Astrocyte (in vitro differentiated cells and primary cell): ENCODE measurements around the gene EID3. TPM values are rescaled to one million over a fixed set of nuclear protein-coding genes. Genes with fewer than 3 reads are reported as not detected.
"Not testable (repeated sequence)": the region's sequence is repeated elsewhere in the genome, so short reads cannot be mapped to it uniquely, and the experiment has no call there.

Experiments used
- DNase-seq: peaks from one replicate; pipeline ENCODE4 v3.0.0-alpha.2; 2010; ENCODE audit warnings: low read depth
- FAIRE-seq: peaks from 2 replicates; lab custom pipeline; 2011; peaks lifted over from hg19 to GRCh38; lab: Jason Lieb, UNC
- H2AFZ ChIP-seq: 2 replicates; pipeline ENCODE4 v1.6.0; 2012; ENCODE audit warnings: low read depth, low read length, inconsistent platforms
- H3K27ac ChIP-seq: 2 replicates; pipeline ENCODE4 v1.5.1; 2011; ENCODE audit warnings: low read depth, low read length, inconsistent platforms
- H3K27me3 ChIP-seq: 2 replicates; pipeline ENCODE4 v1.6.0; 2011; ENCODE audit warnings: low read length, inconsistent platforms; ENCODE audit not compliant: insufficient read depth
- H3K36me3 ChIP-seq: 2 replicates; pipeline ENCODE4 v1.5.1; 2011; ENCODE audit warnings: low read length, inconsistent platforms; ENCODE audit not compliant: insufficient read depth
- H3K4me1 ChIP-seq: 2 replicates; pipeline ENCODE4 v1.5.1; 2011; ENCODE audit warnings: low read length, inconsistent platforms; ENCODE audit not compliant: insufficient read depth
- H3K4me2 ChIP-seq: 2 replicates; pipeline ENCODE4 v1.6.0; 2012; ENCODE audit warnings: low read length, inconsistent platforms
- H3K4me3 ChIP-seq: 2 replicates; pipeline ENCODE4 v1.5.1; 2011; ENCODE audit warnings: low read depth, mild to moderate bottlenecking, low read length, inconsistent platforms; ENCODE audit not compliant: insufficient read depth
- H3K79me2 ChIP-seq: 2 replicates; pipeline ENCODE4 v1.6.0; 2012; ENCODE audit warnings: mild to moderate bottlenecking, low read length, inconsistent platforms; ENCODE audit not compliant: insufficient read depth
- H3K9ac ChIP-seq: 2 replicates; pipeline ENCODE4 v1.6.0; 2012; ENCODE audit warnings: mild to moderate bottlenecking, low read length, inconsistent platforms
- H3K9me3 ChIP-seq: 2 replicates; pipeline ENCODE4 v1.5.1; 2012; ENCODE audit warnings: low read depth, mild to moderate bottlenecking, low read length, inconsistent platforms; ENCODE audit not compliant: insufficient read depth
- H4K20me1 ChIP-seq: 2 replicates; pipeline ENCODE4 v1.6.0; 2012; ENCODE audit warnings: low read length, inconsistent platforms; ENCODE audit not compliant: insufficient read depth
- H3K27ac Mint-ChIP-seq: one replicate; pipeline ENCODE4 v1.8.0; 2021; ENCODE audit warnings: mild to moderate bottlenecking, mixed read lengths; ENCODE audit not compliant: unreplicated experiment
- H3K27me3 Mint-ChIP-seq: one replicate; pipeline ENCODE4 v1.8.0; 2021; ENCODE audit warnings: low read depth, mixed read lengths; ENCODE audit not compliant: unreplicated experiment
- H3K36me3 Mint-ChIP-seq: one replicate; pipeline ENCODE4 v1.8.0; 2021; ENCODE audit warnings: low read depth, mixed read lengths; ENCODE audit not compliant: unreplicated experiment
- H3K4me1 Mint-ChIP-seq: one replicate; pipeline ENCODE4 v1.8.0; 2021; ENCODE audit warnings: low read depth, mixed read lengths; ENCODE audit not compliant: unreplicated experiment
- H3K4me3 Mint-ChIP-seq: one replicate; pipeline ENCODE4 v1.8.0; 2021; ENCODE audit warnings: mild to moderate bottlenecking, moderate library complexity, mixed read lengths; ENCODE audit not compliant: unreplicated experiment
- H3K9me3 Mint-ChIP-seq: one replicate; pipeline ENCODE4 v1.8.0; 2021; ENCODE audit warnings: mild to moderate bottlenecking, mixed read lengths; ENCODE audit not compliant: unreplicated experiment
- CTCF ChIP-seq: IDR thresholded peaks from 2 replicates; pipeline ENCODE4 v1.5.1; 2011; ENCODE audit warnings: low read depth, mild to moderate bottlenecking, inconsistent platforms, low read length, moderate library complexity; ENCODE audit not compliant: insufficient read depth
- EZH2 ChIP-seq: IDR thresholded peaks from 2 replicates; pipeline ENCODE4 v1.6.1; 2012; ENCODE audit warnings: mild to moderate bottlenecking, low read length, inconsistent platforms; ENCODE audit not compliant: insufficient read depth
- total RNA-seq: library from RNA; stranded (reverse); gene quantifications from 2 replicates; pipeline ENCODE4 v1.2.1, GENCODE V29; 2021

The EID3 gene
- total RNA-seq, 1 donor from 2014 or later = 1.9 TPM

DNA sequence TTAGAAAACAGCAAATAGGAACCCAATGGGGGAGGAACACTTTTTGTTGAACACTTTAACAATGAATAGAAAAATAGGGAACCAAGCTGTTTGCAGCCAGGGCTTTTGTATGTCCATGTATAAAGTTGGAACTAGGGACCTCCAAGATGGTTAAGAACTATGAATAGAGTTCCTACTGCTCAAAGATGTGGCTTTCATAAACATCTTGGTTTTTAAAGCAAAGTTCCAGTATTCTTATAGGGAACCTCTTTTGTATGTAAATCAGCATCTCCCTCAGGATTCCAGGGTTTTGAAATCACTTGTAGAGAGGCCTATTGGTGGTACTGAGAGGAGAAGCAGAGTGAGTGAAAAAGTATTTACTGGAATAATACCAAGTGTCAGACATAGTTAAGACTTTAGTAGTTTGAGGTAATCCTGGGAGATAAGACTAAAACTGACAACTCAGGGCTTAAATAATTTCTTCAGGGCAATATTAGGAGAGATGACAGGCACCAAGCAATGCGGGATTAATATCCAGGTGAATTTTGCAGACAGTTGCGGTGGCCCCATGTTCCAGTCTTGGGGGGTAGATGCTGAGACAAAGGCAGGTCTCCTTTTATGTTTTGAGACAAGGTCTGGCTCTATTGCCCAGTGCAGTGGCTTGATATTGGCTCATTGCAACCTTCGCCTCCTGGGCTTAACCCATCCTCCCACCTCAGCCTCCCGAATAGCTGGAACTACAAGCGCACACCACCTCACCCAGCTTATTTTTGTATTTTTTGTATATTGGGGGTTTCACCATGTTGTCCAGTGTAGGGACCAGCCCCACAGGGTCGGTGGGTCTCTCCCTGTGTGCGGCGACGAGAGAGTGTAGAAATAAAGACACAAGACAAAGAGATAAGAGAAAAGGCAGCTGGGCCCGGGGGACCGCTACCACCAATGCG lies 10.4 kb upstream of the EID3 start:
- Histone ChIP-seq H2AFZ (no peak overlapping the region), H3K79me2 (peaks cover 96% of the 10 kb centered on the region), H3K9me3 (no peaks in the 10 kb centered on the region), H3K36me3 (peaks cover 43% of the 10 kb centered on the region), H4K20me1 (peaks cover 85% of the 10 kb centered on the region), H3K4me3 (no peak overlapping the region), H3K27ac (no peak overlapping the region), H3K4me2 (peak overlapping the region; percentile 28), H3K9ac (peak overlapping the region; percentile 0), H3K27me3 (no peaks in the 10 kb centered on the region), H3K4me1 (peaks cover 8% of the 10 kb centered on the region)
- FAIRE-seq (no peak), DNase-seq (peak; percentile 65)
- Mint-ChIP-seq H3K27me3 (no peaks in the 10 kb centered on the region), H3K4me1 (peaks cover 3% of the 10 kb centered on the region), H3K4me3 (no peak overlapping the region), H3K9me3 (no peaks in the 10 kb centered on the region), H3K27ac (no peak overlapping the region), H3K36me3 (peaks cover 3% of the 10 kb centered on the region)
- no peak for TF ChIP-seq EZH2

- not testable (repeated sequence) for H3K4me3 Mint-ChIP-seq, H3K4me2 ChIP-seq, H3K27ac ChIP-seq, H3K36me3 Mint-ChIP-seq, H3K27me3 ChIP-seq, H3K27ac Mint-ChIP-seq, H3K4me1 ChIP-seq, H2AFZ ChIP-seq, FAIRE-seq, H3K9me3 ChIP-seq, DNase-seq, H3K4me1 Mint-ChIP-seq, H3K9ac ChIP-seq, H3K4me3 ChIP-seq, H3K27me3 Mint-ChIP-seq, H3K9me3 Mint-ChIP-seq
- peaks cover 83% of the 10 kb centered on the region for H4K20me1 ChIP-seq
- H3K36me3 ChIP-seq = peaks cover 49% of the 10 kb centered on the region
- H3K79me2 ChIP-seq = peaks cover 96% of the 10 kb centered on the region
- peak; percentile 20 for TF ChIP-seq CTCF
Observed at GRCh38 chr12:104294158-104294859, 9.2 kb upstream of the EID3 start.

DNA sequence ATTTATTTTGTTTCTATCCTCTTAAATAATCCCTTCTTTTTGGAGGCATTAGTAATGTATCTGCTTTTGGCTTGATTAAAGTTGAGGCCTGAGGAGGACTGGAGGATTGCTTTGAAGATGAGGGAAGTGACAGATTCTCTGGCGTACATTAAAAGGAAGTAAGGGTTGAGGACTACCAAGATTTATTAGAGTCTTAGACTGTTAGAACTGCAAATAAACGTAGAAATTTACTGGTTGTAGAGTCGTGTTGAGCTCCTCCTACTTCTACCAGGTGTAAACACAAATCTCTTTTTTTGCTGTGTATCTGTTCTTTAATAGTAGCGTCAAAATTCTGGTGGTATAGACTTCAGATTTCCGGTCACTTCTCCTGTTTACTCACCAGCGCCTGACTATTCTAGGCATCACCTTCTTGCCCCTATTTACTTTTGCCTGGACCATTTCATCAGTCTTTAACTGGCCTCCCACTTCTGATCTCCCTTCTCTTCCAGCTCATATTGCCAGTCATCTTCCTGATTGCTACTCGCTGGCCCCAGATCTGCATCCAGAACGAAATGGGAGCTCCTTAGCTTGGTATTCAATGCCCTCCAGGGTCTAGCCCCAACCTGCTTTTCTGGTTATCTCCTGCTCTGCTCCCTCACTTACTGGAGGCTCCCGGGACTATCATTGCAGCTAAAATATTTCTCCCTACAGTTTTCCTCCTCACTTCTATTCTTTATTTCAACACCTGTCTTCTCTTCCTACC lies 8.4 kb upstream of the EID3 start:
- no peaks in the 10 kb centered on the region for H3K4me1 ChIP-seq
- no peak for TF ChIP-seq CTCF
- peaks cover 4% of the 10 kb centered on the region for H3K36me3 Mint-ChIP-seq
- no peaks in the 10 kb centered on the region for H3K9me3 ChIP-seq
- FAIRE-seq (no peak), DNase-seq (no peak)
- H3K36me3 ChIP-seq = peaks cover 52% of the 10 kb centered on the region
- H3K9me3 Mint-ChIP-seq = no peaks in the 10 kb centered on the region
- H3K27ac Mint-ChIP-seq = no peak overlapping the region
- H3K27me3 Mint-ChIP-seq = no peaks in the 10 kb centered on the region
- H3K4me2 ChIP-seq = no peak overlapping the region
- H3K27me3 ChIP-seq = no peaks in the 10 kb centered on the region
- no peak overlapping the region for H3K4me3 Mint-ChIP-seq
- H3K4me3 ChIP-seq = no peak overlapping the region
- H3K27ac ChIP-seq = no peak overlapping the region
- peaks cover 96% of the 10 kb centered on the region for H3K79me2 ChIP-seq
- H3K4me1 Mint-ChIP-seq = peaks cover 8% of the 10 kb centered on the region
- no peak overlapping the region for H2AFZ ChIP-seq
- peaks cover 85% of the 10 kb centered on the region for H4K20me1 ChIP-seq
- no peak overlapping the region for H3K9ac ChIP-seq
